Esophagus squamous epithelium (tissue), 4 donors: ENCODE data around the gene TRIP4.

Experiments used
- POLR2A ChIP-seq, 4 donors: fragments of 450-650 bp; IDR thresholded peaks; one replicate each; pipeline ENCODE4 v1.6.1; 2017; ENCODE audit warnings: antibody characterized with exemption in 4 of 4, mild to moderate bottlenecking in 4 of 4, moderate library complexity in 3 of 4
- TF ChIP-seq, protein P1 (sequence below), 6 experiments: fragments of 450-650 bp in 4 of 6; fragments of 200-600 bp in 2 of 6; sonication (generic) in 2 of 6; IDR thresholded peaks; one replicate each; pipeline ENCODE4 v1.5.1; 2016 to 2019; ENCODE audit warnings: antibody characterized with exemption in 6 of 6, mild to moderate bottlenecking in 4 of 6, moderate library complexity in 4 of 6

GRCh38 chr15:64369078-64369607 is 18.5 kb upstream of the TRIP4 start:
- TF ChIP-seq, protein P1, sequence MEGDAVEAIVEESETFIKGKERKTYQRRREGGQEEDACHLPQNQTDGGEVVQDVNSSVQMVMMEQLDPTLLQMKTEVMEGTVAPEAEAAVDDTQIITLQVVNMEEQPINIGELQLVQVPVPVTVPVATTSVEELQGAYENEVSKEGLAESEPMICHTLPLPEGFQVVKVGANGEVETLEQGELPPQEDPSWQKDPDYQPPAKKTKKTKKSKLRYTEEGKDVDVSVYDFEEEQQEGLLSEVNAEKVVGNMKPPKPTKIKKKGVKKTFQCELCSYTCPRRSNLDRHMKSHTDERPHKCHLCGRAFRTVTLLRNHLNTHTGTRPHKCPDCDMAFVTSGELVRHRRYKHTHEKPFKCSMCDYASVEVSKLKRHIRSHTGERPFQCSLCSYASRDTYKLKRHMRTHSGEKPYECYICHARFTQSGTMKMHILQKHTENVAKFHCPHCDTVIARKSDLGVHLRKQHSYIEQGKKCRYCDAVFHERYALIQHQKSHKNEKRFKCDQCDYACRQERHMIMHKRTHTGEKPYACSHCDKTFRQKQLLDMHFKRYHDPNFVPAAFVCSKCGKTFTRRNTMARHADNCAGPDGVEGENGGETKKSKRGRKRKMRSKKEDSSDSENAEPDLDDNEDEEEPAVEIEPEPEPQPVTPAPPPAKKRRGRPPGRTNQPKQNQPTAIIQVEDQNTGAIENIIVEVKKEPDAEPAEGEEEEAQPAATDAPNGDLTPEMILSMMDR (IDR thresholded peaks at IDR 0.05) = no peak
- TF ChIP-seq POLR2A (IDR thresholded peaks at IDR 0.05) = no peak
